NOMO-1 (cell line): ENCODE results near the gene DOLK.

ENCODE experiments used
- DNase-seq, 2 experiments: peaks; one replicate each; lab custom pipeline; 2025; ENCODE audit not compliant: unreplicated experiment in 2 of 2; lab: John Stamatoyannopoulos, UW

The DOLK gene

DNA sequence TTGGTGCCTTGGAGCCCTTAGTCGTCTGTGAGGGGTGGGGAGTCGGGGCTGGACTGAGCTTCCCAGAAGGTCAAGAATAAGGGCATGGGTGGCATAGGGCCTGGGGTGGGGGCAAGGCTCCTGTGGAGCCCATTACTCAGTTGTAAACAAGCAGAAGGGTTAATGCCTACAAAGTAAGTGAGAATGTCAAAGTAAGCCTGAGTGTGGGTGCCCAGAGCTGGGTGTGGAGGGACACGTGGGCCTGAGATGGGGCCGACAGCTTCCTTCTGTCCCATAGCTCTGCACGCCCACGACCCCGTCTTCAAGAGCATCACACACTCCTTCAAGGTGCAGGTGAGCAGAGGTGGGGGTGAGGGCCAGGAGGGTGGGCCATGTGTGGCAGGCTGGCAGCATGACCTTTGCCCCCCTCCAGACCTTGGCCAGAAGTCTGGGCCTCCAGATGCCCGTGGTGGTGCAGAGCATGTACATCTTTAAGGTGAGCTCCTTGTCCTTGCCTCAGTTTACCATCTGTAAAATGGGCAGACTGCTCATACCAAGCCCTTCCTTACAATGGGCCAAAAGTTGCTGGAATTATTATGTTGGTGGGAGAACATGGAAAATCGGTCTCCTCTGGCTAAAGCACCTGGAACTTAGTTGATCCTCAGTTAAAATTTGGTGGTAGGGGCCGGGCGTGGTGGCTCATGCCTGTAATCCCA, 11.1 kb downstream of the DOLK start:
- DNase-seq, result no peak

DNA sequence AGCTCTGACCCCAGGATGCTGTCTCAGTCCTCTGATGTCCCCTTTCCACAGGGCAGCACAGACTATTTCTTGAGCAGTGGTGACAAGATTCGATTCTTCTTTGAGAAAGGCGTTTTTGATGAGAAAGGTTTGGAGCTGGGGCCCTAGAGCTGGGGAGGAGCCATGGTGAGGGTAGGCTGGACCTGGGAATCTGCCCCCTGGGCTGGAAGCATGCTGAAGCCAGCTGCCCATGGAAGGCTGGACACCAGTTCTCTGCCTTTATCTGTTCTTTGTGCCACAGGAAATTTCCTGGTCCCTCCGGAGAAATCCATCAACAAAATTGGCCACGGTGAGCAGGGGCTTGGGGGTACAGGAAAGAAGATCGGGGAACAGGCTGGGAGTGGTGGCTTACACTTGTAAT, 13.7 kb downstream of the DOLK start:
- DNase-seq, result no peak

DNA sequence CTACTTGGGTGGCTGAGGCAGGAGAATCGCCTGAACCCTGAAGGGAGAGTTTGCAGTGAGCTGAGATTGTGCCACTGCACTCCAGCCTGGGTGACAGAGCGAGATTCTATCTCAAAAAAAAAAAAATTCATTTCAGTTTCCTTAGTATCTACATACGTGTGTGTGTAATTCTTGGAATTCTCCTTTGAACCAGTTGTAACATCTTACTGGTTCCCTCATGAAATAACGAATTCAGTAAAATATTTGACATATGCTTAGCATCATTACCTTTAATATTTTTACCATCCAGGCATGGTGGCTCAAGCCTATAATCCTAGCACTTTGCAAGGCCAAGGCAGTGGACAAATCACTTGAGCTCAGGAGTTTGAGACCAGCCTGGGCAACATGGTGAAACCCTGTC, 17.8 kb downstream of the DOLK start:
- DNase-seq, result no peak

DNA sequence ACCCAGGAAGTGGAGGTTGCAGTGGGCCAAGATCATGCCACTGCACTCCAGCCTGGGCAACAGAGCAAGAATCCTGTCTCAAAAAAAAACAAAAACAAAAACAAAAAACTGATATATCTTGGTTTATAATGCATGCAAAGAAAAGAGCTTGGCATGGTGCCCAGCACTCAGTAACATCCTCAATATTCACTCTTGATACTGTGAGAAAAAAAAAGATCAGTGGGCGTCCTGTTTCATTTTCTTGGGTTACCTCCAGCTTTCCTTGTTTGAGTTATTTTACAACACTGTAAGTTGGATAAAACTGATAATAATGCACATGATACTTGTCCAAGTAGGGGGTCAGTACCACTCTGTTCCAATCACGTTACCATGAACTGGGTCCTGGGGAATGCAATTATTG, 18.8 kb downstream of the DOLK start:
- no peak for DNase-seq

DNA sequence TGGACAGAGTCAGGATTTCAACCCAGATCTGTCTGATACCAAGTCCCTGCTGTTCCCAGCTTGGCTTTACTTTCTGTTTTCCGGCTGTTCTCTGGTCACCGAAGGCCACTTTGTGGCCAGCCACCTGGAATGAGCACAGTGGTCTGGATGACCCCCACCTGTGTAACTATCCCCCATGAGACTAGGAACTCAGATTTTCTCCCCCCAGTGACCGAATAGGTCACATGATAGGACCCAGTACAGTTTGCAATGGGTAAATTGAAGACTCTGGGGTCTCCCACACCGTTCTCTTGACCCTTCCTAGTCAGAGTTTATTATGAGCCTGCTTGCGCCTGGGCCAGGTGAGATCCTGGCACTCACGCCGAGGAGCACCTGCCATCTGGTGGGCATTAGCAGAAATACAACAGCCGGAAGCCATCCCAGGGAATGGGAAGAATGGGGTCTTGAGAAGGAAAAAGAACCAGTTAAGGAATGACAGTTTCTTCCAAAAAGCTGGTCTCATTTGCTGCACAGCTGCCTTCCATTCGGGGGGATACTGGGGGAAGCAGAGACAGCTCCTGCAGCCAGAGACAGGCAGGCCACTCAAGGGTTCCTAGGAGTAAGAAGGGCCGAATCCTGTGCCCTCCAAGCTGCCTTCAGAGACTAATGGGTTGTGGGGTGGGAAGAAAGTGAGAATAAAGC, 19.5 kb downstream of the DOLK start:
- no peak for DNase-seq

DNA sequence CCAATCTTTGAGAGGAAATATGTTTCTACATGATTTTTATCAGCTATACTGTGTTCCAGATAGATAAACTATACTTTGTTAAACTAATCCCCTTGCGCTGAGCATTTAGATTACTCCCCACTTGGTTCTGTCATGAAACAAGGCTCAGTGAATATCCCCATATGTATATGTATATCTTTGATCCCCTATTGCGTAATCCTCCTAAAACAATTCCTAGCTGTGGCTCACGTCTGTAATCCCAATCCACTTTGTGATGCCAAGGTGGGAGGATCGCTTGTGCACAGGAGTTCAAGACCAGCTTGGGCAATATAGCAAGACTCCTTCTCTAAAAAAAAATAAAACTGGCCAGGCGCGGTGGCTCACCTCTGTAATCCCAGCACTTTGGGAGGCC, 23.9 kb downstream of the DOLK start:
- DNase-seq, result no peak

DNA sequence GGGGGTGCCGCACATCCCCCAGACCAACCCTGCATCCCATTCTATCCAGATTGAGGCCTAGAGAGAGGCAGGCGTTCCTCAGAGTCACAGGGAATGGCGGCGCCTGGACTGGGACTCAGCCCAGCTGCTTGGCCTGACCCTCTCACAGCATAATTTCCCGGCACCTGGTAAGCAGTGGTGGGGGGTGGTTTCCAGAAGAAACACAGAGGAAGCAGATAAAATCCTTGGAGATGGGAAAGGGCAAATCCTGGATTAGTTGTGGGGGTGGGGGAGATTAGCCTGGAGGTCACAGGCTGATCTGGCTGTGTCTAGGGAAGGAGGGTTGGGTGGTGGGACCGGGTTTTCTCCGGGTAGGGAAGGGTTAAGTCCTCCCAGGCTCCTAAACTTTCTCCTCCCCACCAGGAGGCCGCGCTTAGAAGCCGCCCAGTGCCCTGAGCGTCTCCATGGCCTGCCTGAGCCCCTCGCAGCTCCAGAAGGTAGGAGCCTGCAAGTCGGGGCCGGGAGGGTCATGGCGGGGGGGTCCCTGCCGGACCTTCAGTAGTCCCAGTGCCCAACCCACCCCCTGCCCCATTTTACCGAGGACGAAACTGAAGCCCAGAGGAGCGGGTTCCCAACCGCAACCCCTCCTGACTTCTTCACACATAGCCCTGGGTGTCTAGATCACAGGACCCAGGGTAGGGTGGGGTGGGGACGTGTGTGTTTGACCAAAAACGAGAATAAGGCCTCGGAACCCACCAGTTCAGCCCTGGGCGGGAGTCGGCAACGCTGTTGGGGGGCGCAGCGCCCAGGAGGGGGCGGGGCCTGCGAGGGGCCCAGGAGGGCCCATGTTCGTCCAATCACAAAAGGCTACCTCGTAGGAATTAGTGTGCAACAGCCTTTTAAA, 25.3 kb downstream of the DOLK start:
- DNase-seq, result no peak

DNA sequence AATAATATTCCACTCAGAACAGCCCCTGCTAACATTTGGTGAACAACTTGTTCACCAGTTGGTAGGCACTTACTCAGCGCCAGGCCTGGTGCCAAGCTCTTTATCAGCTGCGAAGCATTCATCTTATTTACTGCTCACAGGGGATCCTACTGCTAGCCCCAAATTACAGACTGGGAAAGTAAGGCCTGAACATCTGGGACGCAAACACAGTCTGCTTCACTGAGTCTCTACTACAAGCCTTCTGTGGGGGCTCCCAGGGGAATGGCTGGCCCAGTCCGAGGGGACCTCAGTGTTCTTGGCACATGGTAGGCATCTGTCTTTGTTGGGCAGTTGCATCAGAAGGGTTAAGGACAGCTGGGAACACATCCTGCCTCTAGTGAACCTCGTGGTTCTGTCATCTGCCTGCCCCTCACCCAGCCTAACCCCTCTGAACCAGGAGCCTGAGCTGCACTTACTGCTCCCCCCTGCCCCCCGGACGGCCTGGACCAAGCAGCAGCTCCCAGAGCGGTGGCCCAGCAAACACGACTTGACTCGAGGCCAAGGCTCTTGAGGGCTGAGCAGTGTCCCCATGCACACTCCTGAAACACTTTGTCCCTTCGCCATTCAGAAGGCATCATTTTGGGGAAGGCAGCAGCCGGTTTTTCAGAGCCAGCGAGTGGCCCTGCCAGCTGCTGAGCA, 26.9 kb downstream of the DOLK start, which contains the start of gene PHYHD1:
Gene PHYHD1 (plus strand): TSS at position 602 of the 678 bp plus-strand sequence. CDS start 1,342 bp downstream, outside the sequence.
- DNase-seq, result no peak

DNA sequence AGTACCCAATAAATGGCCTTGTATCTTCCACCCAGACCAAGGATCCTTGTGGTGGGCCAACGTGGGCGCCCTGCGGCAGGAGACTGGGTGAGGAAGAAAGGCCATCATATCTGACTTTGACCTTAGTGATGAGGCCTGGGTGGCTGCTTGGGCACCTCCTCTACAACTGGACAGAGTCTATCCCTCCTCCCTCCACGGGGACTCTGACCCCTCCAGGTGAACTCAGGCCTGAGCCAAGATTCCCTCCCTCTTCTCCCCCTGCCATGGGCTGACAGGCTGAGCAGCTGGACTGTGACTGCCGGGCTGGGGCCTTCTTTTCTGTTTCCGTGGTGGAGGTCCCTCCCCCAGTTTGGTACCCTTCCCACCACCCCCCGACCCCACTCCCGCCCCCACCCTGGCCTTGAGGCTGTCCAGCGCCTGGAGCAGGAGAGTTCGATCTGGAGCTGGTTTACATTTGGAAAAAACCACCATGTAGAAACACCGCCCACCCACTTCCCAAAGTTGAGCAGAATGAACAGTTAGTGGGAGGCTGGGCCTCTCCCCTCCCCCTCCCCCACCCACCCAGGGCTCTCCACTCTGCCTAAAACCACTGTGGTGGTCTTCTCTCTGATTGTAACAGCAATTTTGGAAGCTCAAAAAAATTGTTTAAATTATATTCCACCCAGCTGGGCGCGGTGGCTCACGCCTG, 27.9 kb downstream of the DOLK start:
- no peak for DNase-seq

DNA sequence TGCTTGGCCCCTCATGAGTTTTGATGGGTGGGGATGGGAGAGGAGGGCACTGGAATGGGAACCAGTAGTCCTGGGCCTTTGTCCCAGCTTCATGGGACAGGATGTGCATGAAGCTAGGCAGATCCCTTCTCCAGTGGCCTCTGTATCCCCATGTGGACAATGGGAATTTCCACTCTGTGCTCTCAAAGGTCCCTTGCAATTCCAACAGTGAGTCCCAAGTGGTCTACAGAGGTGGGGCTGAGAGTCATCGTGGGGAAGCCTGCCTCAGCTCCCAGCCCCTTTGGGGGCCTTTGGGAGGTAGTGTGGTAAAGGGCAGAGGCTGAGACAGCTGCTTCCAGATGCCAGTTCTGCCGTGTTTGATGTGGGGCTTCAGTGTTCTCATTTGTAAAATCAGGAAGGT, 28.5 kb downstream of the DOLK start:
- no peak for DNase-seq

DNA sequence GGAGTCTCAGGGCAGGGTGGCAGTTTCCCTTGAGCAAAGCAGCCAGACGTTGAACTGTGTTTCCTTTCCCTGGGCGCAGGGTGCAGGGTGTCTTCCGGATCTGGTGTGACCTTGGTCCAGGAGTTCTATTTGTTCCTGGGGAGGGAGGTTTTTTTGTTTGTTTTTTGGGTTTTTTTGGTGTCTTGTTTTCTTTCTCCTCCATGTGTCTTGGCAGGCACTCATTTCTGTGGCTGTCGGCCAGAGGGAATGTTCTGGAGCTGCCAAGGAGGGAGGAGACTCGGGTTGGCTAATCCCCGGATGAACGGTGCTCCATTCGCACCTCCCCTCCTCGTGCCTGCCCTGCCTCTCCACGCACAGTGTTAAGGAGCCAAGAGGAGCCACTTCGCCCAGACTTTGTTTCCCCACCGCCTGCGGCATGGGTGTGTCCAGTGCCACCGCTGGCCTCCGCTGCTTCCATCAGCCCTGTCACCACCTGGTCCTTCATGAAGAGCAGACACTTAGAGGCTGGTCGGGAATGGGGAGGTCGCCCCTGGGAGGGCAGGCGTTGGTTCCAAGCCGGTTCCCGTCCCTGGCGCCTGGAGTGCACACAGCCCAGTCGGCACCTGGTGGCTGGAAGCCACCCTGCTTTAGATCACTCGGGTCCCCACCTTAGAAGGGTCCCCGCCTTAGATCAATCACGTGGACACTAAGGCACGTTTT, 30.1 kb downstream of the DOLK start:
- DNase-seq, result no peak

DNA sequence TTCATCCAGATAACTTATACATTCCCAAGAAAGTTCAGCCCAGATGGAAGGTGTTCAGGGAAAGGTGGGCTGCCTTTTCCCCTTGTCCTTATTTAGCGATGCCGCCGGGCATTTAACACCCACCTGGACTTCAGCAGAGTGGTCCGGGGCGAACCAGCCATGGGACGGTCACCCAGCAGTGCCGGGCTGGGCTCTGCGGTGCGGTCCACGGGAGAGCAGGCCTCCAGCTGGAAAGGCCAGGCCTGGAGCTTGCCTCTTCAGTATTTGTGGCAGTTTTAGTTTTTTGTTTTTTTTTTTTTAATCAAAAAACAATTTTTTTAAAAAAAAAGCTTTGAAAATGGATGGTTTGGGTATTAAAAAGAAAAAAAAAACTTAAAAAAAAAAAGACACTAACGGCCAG, 30.7 kb downstream of the DOLK start:
- DNase-seq, result no peak

DNA sequence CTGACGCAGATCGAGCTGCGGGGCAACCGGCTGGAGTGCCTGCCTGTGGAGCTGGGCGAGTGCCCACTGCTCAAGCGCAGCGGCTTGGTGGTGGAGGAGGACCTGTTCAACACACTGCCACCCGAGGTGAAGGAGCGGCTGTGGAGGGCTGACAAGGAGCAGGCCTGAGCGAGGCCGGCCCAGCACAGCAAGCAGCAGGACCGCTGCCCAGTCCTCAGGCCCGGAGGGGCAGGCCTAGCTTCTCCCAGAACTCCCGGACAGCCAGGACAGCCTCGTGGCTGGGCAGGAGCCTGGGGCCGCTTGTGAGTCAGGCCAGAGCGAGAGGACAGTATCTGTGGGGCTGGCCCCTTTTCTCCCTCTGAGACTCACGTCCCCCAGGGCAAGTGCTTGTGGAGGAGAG, 31.2 kb downstream of the DOLK start:
- no peak for DNase-seq

DNA sequence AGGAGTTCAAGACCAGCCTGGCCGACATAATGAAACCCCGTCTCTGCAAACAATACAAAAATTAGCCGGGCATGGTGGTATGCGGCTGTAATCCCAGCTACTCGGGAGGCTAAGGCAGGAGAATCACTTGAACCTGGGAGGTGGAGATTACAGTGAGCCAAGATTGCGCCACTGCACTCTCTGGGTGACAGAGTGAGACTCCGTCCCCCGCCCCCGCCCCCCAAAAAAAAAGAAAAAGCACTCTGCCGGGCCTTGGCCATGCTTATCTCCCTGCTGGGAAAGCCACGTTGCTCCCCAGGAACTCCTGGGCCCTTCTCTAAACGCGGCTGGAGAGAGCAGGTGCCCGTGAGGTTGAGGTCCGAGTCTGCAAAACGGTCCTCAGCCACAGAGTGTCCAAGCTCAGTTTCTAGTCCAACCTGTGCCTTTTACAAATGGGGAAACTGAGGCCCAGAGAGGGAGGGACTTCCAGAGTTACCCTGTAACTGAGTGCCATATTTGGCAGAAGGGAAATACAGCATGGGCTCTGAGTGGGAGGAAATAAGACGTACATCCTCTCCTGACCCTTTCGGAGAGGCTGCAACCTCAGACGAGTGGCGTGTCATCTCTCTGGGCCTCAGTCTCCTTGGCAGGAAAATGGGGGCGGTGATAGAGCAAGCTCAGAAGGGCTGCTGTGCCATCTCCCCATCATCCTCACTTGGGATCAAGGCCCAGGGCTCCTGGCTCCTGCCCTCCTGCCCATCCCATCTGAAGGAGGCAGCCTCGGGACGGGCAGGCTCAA, 33.2 kb downstream of the DOLK start:
- DNase-seq, result no peak

DNA sequence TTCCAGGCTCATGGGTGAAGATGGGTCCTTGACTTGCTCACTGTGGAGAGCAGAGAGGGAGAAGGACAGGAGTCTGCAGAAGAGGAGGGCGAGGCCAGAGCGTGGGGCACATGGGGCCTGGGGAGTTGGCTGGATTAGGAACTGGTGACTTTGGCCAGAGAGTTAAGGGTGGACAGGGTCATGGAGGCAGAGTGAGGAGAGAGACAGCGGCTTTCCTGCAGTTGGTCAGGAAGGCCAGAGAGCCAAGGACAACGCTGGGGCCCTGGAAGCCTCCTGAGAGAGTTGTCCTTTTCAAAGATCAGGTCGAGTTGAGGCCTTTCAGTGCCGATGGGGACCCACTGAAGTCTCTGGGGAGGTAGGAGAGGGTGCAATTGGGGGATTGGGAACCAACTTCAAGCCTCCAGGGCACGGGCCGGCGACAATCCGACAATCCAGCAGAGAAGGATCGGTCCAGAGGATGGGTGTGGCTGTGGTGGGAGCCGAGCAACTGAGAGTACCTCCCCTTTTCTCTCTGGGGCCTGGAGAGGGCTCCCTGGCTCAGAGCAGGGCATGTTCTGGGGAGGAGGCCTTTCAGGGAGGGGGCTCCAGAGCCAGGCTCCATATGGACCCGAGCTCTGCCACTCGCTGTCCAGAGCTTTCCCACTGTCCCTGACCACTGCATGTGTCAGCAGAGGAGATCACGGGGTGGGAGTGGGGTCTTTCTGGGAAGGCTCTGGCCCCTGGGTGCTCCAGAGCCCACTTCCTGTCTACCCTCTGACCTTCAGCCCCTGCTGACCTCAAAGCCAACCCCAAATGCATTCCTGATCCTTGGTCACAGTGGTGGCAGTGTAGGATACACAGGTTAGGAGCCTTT, 34.1 kb downstream of the DOLK start:
- no peak for DNase-seq

DNA sequence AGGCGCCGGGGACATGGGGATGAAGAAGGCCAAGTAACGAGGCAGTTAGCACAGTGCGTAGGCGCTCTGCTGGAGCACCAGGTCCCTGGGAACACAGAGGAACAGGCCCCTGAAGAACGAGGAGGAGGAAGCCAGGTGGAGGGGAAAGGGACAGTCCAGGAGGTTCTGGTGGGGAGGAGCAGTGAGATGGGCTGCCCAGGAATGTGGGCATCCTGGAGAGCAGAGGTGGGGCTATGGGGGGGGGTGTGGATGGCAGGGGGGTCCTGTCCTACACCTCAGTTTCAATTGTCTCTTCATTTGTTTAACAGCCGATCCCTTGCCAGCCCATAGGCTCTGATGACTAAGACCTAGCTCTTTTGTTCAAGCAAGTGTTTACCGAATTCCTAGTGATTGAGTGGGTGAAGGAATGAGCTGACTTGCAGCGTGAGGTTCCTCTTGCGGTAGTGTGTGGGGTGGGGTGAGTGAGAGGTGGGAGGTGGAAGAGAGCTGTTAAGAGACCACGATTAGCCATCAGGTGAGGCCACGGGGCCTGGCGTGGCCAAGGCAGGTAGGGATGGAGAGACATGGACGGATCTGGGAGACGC, 35.0 kb downstream of the DOLK start:
- no peak for DNase-seq

DNA sequence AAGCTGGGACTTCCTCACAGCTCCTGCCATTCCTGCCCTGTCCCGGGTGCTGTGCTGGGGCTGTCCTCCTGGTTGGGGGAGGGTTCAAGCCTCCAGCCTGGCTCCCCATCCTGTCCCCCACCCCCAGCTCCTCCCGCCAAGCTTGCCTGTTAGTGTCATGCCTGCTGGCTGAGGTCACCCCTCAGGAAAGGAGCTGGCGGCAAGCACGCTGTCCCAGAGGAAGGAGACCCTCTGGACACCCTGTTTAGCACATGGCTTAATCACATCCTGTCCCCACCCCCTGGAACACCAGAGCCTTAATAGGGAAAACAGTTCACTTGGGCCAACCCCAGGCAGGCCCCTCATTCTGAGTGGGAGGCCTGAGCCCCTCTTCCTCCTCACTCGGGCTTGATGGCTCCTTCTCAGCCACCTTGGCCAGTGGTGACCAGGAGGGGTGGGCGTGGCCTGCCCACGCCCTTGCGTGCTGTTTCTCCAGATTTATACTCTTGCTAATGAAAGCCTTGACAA, 35.8 kb downstream of the DOLK start:
- DNase-seq, result no peak

DNA sequence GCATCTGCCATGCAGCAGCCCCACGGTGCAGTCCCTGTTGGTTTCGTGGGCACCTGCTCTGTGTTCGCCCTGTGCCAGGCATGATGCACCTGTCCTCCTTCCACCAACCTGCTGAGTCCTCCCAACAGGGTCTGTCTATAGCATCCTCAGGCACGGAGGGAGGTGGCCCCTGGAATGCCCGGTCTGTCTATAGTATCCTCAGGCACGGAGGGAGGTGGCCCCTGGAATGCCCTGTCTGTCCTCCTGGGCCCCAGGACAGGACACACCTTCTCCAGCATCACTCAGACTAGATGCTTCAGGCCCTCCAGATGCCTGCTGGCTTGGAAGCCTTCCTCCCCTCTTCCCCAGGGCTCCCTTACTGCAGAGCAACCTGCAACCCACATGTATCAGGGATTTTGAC, 36.5 kb downstream of the DOLK start:
- no peak for DNase-seq
